T-helper 2 cell treated with Interferon-gamma antibody and Interleukin-4, amounts not matched to agents 5 μg/mL and 100 μg/mL, for 36 hours (primary cell): ENCODE data around the gene CAMTA1.

Source experiments
- DNase-seq: peaks from one replicate; pipeline ENCODE4 v3.0.0; 2021; ENCODE audit warnings: low spot score
- H3K27ac Mint-ChIP-seq: one replicate; pipeline ENCODE4 v1.8.0; 2021; ENCODE audit warnings: mild to moderate bottlenecking, mixed read lengths
- H3K27me3 Mint-ChIP-seq: one replicate; pipeline ENCODE4 v1.8.0; 2021; ENCODE audit warnings: low read depth, mixed read lengths
- H3K36me3 Mint-ChIP-seq: one replicate; pipeline ENCODE4 v1.8.0; 2021; ENCODE audit warnings: low read depth, mixed read lengths
- H3K4me1 Mint-ChIP-seq: one replicate; pipeline ENCODE4 v1.8.0; 2021; ENCODE audit warnings: low read depth, mixed read lengths
- H3K4me3 Mint-ChIP-seq: one replicate; pipeline ENCODE4 v1.8.0; 2022; ENCODE audit warnings: mild to moderate bottlenecking, moderate library complexity, mixed read lengths
- H3K9me3 Mint-ChIP-seq: one replicate; pipeline ENCODE4 v1.8.0; 2021; ENCODE audit warnings: mixed read lengths

CAMTA1 gene

GRCh38 chr1:7526196-7526866 is 741.1 kb downstream of the CAMTA1 start:
- Mint-ChIP-seq H3K27ac (peak overlapping the region; percentile 31), H3K9me3 (no peaks in the 10 kb centered on the region), H3K27me3 (peaks cover 2% of the 10 kb centered on the region), H3K4me1 (peaks cover 11% of the 10 kb centered on the region), H3K4me3 (no peak overlapping the region), H3K36me3 (no peaks in the 10 kb centered on the region)
- no peak for DNase-seq

- H3K36me3 Mint-ChIP-seq, result no peaks in the 10 kb centered on the region
- H3K4me1 Mint-ChIP-seq, result peaks cover 11% of the 10 kb centered on the region
- H3K9me3 Mint-ChIP-seq, result no peaks in the 10 kb centered on the region
- no peak overlapping the region for H3K4me3 Mint-ChIP-seq
- peak; percentile 68 for DNase-seq
- H3K27me3 Mint-ChIP-seq, result peaks cover 2% of the 10 kb centered on the region
- peak overlapping the region; percentile 60 for H3K27ac Mint-ChIP-seq
These were observed 741.8 kb downstream of the CAMTA1 start for GRCh38 chr1:7526867-7527732.

DNA sequence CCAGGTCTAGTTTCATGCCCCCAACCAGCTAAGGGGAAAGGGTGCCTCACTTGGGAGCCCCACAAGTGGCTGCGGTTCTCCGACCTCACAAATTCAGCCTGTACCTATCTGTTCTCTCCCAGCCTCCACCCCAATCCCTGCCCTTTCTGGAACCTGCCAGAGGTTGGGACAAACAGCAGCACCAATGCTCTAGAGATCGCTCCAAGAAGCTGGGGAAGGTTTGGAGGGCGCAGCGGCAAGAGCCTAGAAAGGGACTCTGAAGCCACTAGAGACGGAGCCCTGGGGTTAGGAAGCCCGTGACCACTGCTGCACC is 742.4 kb downstream of the CAMTA1 start:
- Mint-ChIP-seq H3K9me3 (no peaks in the 10 kb centered on the region), H3K36me3 (no peaks in the 10 kb centered on the region), H3K27ac (no peak overlapping the region), H3K4me3 (no peak overlapping the region), H3K4me1 (peaks cover 11% of the 10 kb centered on the region), H3K27me3 (peaks cover 2% of the 10 kb centered on the region)
- no peak for DNase-seq

DNA sequence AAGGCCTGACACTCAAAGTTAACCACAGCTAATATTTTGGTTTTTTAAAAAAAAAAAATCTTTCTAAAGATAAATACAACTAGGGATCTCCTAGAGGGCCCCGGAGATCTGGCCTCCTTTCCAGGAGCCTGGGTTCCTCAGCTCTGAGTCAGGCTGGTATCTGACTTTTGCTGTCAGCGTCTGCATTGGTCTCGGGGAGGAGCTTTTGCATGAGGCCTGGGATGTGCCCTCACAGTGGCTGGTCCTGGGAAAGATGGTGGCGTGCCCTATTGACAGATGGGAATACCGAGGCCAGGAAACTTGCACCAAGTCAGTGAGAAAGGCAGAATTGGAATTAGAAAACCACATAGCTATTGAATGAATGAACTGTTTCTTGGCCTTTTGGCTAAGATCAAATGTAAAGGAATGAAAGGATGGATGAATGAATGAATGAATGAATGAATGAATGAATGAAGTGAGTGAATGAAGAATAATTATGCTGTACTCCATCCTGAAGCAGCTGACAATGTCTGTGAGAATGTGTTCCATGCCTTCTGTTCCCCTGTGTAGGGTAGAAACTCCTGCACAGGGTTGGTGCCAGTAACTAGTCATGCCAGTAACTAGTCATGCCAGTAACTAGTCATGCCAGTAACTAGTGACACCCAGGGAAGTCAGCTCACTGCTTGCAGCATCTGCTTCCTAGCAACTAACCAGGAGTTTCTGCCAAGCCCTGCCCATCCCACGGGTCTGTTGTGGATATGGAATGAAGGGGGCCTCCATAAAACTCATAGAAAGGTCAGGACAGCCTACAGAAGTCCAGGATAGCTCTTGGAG is 743.3 kb downstream of the CAMTA1 start:
- Mint-ChIP-seq H3K36me3 (no peaks in the 10 kb centered on the region), H3K27ac (no peak overlapping the region), H3K27me3 (no peaks in the 10 kb centered on the region), H3K9me3 (no peaks in the 10 kb centered on the region), H3K4me3 (no peak overlapping the region), H3K4me1 (peaks cover 11% of the 10 kb centered on the region)
- no peak for DNase-seq

GRCh38 chr1:7529917-7530316 is 744.7 kb downstream of the CAMTA1 start:
- no peaks in the 10 kb centered on the region for H3K9me3 Mint-ChIP-seq

DNA sequence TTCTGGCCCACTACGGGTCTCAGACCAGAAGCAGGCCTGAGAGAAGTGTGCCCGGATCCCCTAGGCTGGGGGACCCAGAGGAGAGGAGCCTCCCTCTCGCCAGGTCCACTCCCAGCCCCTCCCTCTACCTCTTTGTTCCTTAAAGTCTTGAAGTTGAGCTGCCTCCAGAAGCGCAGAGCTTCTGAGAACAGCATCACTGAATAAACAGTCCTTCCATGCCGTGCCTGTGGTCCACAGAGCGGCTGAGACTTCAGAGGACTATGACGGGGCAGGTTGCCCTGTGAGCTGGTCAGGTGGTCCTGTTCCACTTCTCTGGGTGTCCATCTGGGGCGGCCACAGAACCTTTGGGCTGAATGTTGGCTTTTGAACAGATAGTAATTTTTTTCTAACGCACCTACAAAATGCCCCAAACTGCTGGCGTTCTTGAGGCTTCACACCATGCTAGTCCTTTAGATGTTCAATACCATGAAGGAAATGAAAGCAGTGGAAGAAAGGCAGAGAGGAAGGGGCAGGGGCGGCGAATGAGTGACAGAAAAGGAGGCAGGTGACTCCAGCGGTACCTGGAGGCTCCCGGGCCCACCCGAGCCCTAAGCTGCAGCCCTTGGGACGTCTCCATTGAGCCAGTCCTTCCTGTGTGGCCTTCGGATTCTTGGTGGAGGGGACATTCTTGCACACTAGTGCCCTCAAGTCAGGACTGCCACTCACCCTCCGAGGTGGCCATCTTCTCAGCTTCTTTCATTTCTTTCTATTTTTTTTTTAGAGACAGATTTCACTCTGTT is 746.5 kb downstream of the CAMTA1 start:
- Mint-ChIP-seq H3K27me3 (peaks cover 1% of the 10 kb centered on the region), H3K27ac (no peak overlapping the region), H3K36me3 (no peaks in the 10 kb centered on the region), H3K9me3 (no peaks in the 10 kb centered on the region), H3K4me3 (no peak overlapping the region), H3K4me1 (peaks cover 11% of the 10 kb centered on the region)
- DNase-seq, result no peak

More at GRCh38 chr1:7529917-7530316, 744.7 kb downstream of the CAMTA1 start:
- no peaks in the 10 kb centered on the region for H3K36me3 Mint-ChIP-seq
- H3K27ac Mint-ChIP-seq, result no peak overlapping the region
- H3K4me3 Mint-ChIP-seq, result no peak overlapping the region
- no peak for DNase-seq
- H3K4me1 Mint-ChIP-seq, result peaks cover 10% of the 10 kb centered on the region
- no peaks in the 10 kb centered on the region for H3K27me3 Mint-ChIP-seq

DNA sequence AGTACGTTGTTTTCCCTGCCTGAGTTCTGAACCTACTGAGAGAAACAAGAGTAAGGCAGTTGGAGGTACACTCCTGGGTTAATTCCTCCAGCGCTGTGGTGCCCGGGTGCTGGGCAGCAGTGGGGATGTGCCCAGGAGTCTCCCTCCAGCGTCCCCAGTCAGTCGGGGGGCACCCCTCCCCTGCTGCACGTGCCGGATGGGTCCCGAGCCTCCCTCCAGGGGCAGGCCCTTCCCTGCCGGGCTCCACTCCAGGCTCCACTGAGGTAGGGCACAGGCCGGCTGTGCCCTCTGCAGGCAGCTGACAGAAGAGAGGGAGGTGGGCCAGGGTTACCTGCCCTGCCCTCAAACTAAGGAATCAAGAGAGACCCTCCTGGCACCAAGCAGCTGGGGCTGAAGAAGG is 747.8 kb downstream of the CAMTA1 start:
- no peaks in the 10 kb centered on the region for H3K36me3 Mint-ChIP-seq
- no peak for DNase-seq
- H3K9me3 Mint-ChIP-seq, result no peaks in the 10 kb centered on the region
- no peak overlapping the region for H3K27ac Mint-ChIP-seq
- no peak overlapping the region for H3K4me3 Mint-ChIP-seq
- H3K4me1 Mint-ChIP-seq, result peaks cover 4% of the 10 kb centered on the region
- H3K27me3 Mint-ChIP-seq, result peaks cover 3% of the 10 kb centered on the region

GRCh38 chr1:7534061-7534825 is 749.0 kb downstream of the CAMTA1 start:
- Mint-ChIP-seq H3K27ac (no peak overlapping the region), H3K4me3 (no peak overlapping the region), H3K4me1 (peaks cover 4% of the 10 kb centered on the region), H3K9me3 (no peaks in the 10 kb centered on the region), H3K36me3 (no peaks in the 10 kb centered on the region), H3K27me3 (peaks cover 3% of the 10 kb centered on the region)
- no peak for DNase-seq

DNA sequence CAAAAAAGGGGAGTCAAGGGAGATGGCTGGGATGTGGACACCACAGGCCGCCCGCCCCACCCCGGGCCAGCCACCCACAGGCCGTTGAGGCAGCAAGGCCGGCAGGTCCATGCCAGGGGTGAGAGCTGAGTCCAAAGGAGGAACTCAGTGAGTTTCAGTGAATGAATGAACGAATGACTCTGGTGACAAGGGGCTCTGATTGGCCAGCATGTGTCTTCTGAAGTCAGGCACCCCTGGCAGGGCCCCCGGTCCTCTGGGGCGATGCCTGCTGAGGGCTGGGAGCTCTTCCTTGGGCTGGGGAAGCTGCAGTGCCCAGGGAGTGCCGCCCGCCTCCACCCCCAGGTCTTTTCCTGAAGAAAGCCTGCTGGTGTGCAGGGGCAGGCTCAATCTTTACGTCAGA is 749.8 kb downstream of the CAMTA1 start:
- H3K36me3 Mint-ChIP-seq, result no peaks in the 10 kb centered on the region
- no peak for DNase-seq
- peaks cover 3% of the 10 kb centered on the region for H3K27me3 Mint-ChIP-seq

GRCh38 chr1:7535934-7536878 is 751.0 kb downstream of the CAMTA1 start:
- Mint-ChIP-seq H3K4me1 (peaks cover 4% of the 10 kb centered on the region), H3K27me3 (peaks cover 3% of the 10 kb centered on the region), H3K27ac (no peak overlapping the region), H3K9me3 (no peaks in the 10 kb centered on the region), H3K36me3 (no peaks in the 10 kb centered on the region), H3K4me3 (no peak overlapping the region)
- DNase-seq, result no peak

More for the DNA sequence above, 749.8 kb downstream of the CAMTA1 start:
- Mint-ChIP-seq H3K4me1 (peaks cover 4% of the 10 kb centered on the region), H3K4me3 (no peak overlapping the region), H3K27ac (no peak overlapping the region), H3K9me3 (no peaks in the 10 kb centered on the region)

DNA sequence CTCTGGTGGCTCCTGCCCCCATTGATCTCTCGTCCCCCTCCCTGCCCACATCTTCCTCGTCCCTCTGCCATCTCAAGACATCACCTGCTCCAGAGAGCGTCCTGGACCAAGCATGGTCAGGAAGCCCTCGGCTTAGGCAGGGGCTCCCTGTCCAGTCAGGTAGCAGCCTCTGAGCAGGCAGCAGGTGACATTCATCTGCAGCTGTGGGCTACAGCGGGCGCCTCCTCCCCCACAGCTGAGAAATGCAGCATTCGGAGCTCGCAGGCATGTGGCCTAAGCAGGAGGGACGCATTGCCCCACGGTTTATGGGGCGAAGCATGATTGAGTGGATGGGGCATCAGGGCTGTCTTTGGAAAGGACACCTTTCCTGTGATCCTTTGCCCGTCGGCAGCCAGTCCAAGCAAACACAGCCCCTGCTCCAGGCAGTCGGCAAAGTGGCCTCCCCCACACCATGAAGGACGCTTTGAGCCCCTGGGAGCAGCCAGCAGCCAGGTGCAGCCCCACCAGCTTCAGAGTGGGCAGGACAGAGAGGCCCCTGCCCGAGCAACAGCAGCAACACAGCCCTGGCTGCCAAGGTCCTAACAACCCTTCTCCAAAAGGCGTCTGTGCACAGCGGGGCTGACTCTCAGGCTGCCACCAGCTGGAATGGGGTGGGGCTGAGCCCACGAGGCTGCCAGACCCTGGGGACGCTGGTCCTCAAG is 751.8 kb downstream of the CAMTA1 start:
- Mint-ChIP-seq H3K27me3 (peaks cover 3% of the 10 kb centered on the region), H3K4me1 (peaks cover 4% of the 10 kb centered on the region), H3K27ac (no peak overlapping the region), H3K4me3 (no peak overlapping the region), H3K9me3 (no peaks in the 10 kb centered on the region), H3K36me3 (no peaks in the 10 kb centered on the region)
- DNase-seq, result no peak

DNA sequence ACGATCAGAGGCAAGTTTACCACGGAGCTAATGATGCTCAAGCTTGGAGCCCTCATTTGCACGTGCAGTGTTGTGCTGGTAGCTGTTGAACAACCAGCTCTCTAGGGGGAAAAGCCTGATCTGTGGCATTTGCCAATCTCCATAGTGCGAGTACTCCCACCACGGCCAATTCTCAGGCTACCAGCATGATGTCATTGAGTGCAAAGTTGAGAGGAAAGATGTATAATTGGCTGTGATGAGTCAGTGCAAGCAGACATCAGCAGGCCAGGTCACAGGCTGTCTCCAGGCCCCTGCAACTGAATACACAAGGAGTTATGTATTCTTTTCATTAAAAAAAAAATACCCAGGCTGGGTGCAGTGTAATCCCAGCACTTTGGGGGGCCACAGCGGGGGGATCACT is 752.8 kb downstream of the CAMTA1 start:
- no peak overlapping the region for H3K4me3 Mint-ChIP-seq
- no peaks in the 10 kb centered on the region for H3K36me3 Mint-ChIP-seq
- no peak for DNase-seq
- peaks cover 3% of the 10 kb centered on the region for H3K27me3 Mint-ChIP-seq
- H3K9me3 Mint-ChIP-seq, result no peaks in the 10 kb centered on the region
- no peak overlapping the region for H3K27ac Mint-ChIP-seq
- H3K4me1 Mint-ChIP-seq, result peaks cover 4% of the 10 kb centered on the region
